Adrenal gland (tissue), 12 donors: ENCODE measurements around the gene ETFA. TPM values are rescaled to one million over a fixed set of nuclear protein-coding genes. Genes with fewer than 3 reads are reported as not detected.

Source experiments
- DNase-seq, 7 donors: peaks; one replicate each; pipeline ENCODE4 v3.0.0-alpha.2; 2019 to 2020
- H3K27ac ChIP-seq, 5 donors: fragments of 200-600 bp; sonication (generic) in 4 of 5; 1 replicate in 3 of 5; 2 replicates in 2 of 5; pipeline versions ENCODE4 v1.5.1 to v1.8.0; 2016 to 2020; ENCODE audit warnings: mild to moderate bottlenecking in 1 of 5
- H3K27me3 ChIP-seq: fragments of 200-600 bp; 2 replicates; pipeline ENCODE4 v1.8.0; 2021
- H3K36me3 ChIP-seq, 2 donors: fragments of 200-600 bp; replicated peaks in 1 of 2; 1 replicate in 1 of 2; 2 replicates in 1 of 2; pipeline versions ENCODE4 v1.5.1 to v1.8.0; 2018 to 2022
- H3K4me1 ChIP-seq, 2 donors: fragments of 200-600 bp; replicated peaks in 1 of 2; 1 replicate in 1 of 2; 2 replicates in 1 of 2; pipeline versions ENCODE4 v1.5.1 to v1.8.0; 2018 to 2021
- H3K4me3 ChIP-seq, 4 donors: fragments of 200-600 bp; sonication (generic) in 3 of 4; one replicate each; pipeline ENCODE4 v1.5.1; 2016 to 2018
- H3K9me3 ChIP-seq, 3 donors: fragments of 200-600 bp; sonication (generic) in 1 of 3; replicated peaks in 1 of 3; 1 replicate in 2 of 3; 2 replicates in 1 of 3; pipeline versions ENCODE4 v1.5.1 to v1.8.0; 2016 to 2021
- CTCF ChIP-seq, 6 experiments: fragments of 450-650 bp in 4 of 6; fragments of 200-600 bp in 2 of 6; sonication (generic) in 1 of 6; IDR thresholded peaks; 1 replicate in 5 of 6; 2 replicates in 1 of 6; pipeline versions ENCODE4 v1.5.1 to v1.8.0; 2016 to 2021; ENCODE audit warnings: antibody characterized with exemption in 6 of 6, mild to moderate bottlenecking in 2 of 6, moderate library complexity in 1 of 6
- POLR2A ChIP-seq, 2 donors: fragments of 450-650 bp; IDR thresholded peaks; one replicate each; pipeline ENCODE4 v1.6.1; 2017; ENCODE audit warnings: antibody characterized with exemption in 2 of 2, mild to moderate bottlenecking in 2 of 2, moderate library complexity in 1 of 2
- WGBS, 4 donors: extraction: QIAGEN DNeasy Blood & Tissue Kit in 2 of 4; methylation state at CpG; one replicate each; pipeline versions ENCODE4 v1.1.5 to v1.1.7; 2013 to 2017; 5-methylcytosine and 5-hydroxymethylcytosine counted together
- intact Hi-C, 2 donors: fragments of 100-400 bp; cut with DNase I; formaldehyde crosslinking; loops; one replicate each; pipeline versions ENCODE4 v1.14.1 to v1.15.0; 2022 to 2023
- polyA plus RNA-seq, 3 donors: library from polyadenylated mRNA; stranded (reverse); fragments of 200-250 nt in 2 of 3; fragments of 350-450 nt in 1 of 3; fragmentation: Illumina TruSeq in 1 of 3; extraction: RNeasy Lipid Tissue Mini Kit (QIAGEN cat#74804) in 1 of 3; gene quantifications; one replicate each; pipeline ENCODE4 v1.2.3, GENCODE V29; 2013 to 2014
- total RNA-seq, 9 donors: library from RNA; depleted of rRNA in 4 of 9; stranded (reverse); fragments of >200 nt in 4 of 9; fragments of 120-200 nt in 1 of 9; fragmentation: NEBNext Ultra II Directional in 1 of 9; extraction: Animal tissue kit (Norgen Biotek cat#: 25700) in 1 of 9; gene quantifications; one replicate each; pipeline versions ENCODE4 v1.1.0 to v1.2.4, GENCODE V29; 2013 to 2023
- donor health status: healthy with polysubstance abuse.
- donor health status: Bipolar disorder and iron deficiency.
- donor health status: DM: yes; HTN: yes; CAD: no.
- donor health status: DM: no; HTN: no; CAD: no.
- donor health status: DM: no; HTN: no; CAD: no.
- donor health status: DM: yes; HTN: yes; CAD: no.

Gene ETFA
- total and polyA plus RNA-seq, 12 donors = 50.0 to 339 (median 187) TPM

- H3K27me3 ChIP-seq = no peaks in the 10 kb centered on the region
- intact Hi-C loops = no loop called here
- WGBS, 4 donors = 57 to 65% (median 60%) methylated on average over 17 to 21 of the region's 21 CpGs
- no peaks in the 10 kb centered on the region for H3K9me3 ChIP-seq
- TF ChIP-seq POLR2A (IDR thresholded peaks at IDR 0.05) (no peak), CTCF (IDR thresholded peaks at IDR 0.05) (no peak)
- DNase-seq = no peak
- H3K4me1 ChIP-seq = peaks cover 0 to 5% of the 10 kb centered on the region in 2 donors
- peak overlapping the region in 1 of 5 donors; percentile 69 for H3K27ac ChIP-seq
- H3K36me3 ChIP-seq = no peaks in the 10 kb centered on the region
- H3K4me3 ChIP-seq = no peak overlapping the region
These were observed 132.8 kb downstream of the ETFA start for GRCh38 chr15:76178296-76179000.

GRCh38 chr15:76177491-76178040 is 133.7 kb downstream of the ETFA start:
- DNase-seq = peak; percentile 71 to 94 (median 89)

GRCh38 chr15:76176487-76177085 is 134.7 kb downstream of the ETFA start:
- H3K36me3 ChIP-seq = no peaks in the 10 kb centered on the region
- WGBS, 4 donors = 94 to 97% (median 95%) methylated on average over 11 to 15 of the region's 15 CpGs
- peaks cover 0 to 5% of the 10 kb centered on the region in 2 donors for H3K4me1 ChIP-seq
- peak overlapping the region in 2 of 5 donors; percentile 29 to 69 for H3K27ac ChIP-seq
- TF ChIP-seq CTCF (IDR thresholded peaks at IDR 0.05) (no peak), POLR2A (IDR thresholded peaks at IDR 0.05) (no peak)
- intact Hi-C loops = no loop called here
- no peak overlapping the region for H3K4me3 ChIP-seq
- no peak for DNase-seq
- no peaks in the 10 kb centered on the region for H3K9me3 ChIP-seq
- H3K27me3 ChIP-seq = no peaks in the 10 kb centered on the region

More at GRCh38 chr15:76177491-76178040, 133.7 kb downstream of the ETFA start:
- Histone ChIP-seq H3K9me3 (no peaks in the 10 kb centered on the region), H3K27ac (peak overlapping the region in 3 of 5 donors; percentile 21 to 69 (median 29)), H3K4me3 (no peak overlapping the region), H3K36me3 (no peaks in the 10 kb centered on the region), H3K27me3 (no peaks in the 10 kb centered on the region), H3K4me1 (peaks cover 0 to 5% of the 10 kb centered on the region in 2 donors)
- TF ChIP-seq POLR2A (IDR thresholded peaks at IDR 0.05) = peak in 1 of 2 donors; percentile 75
- TF ChIP-seq CTCF (IDR thresholded peaks at IDR 0.05) = no peak
- intact Hi-C loops = no loop called here
- 39 to 55% (median 47%) methylated on average over 10 to 15 of the region's 15 CpGs for WGBS, 4 donors

DNA sequence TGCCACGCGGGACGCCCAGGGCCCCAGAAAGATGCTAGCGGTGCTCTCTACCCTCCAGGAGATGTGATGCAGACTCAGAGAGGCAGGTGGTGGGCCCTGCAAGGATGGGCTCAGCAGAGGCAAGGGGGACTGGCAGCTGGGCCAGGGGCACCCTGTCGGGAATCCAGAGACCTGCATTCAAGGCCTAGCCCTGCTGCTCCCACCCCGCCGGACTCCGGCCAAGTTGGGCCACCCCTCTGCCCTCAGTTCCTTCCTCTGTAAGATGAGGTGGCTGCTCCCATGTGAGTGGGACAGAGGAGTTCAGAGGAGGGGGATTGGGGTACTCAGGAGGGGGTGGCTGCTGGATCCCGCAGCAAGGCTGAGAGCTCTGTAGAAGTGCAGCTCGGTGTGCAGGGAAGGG is 135.2 kb downstream of the ETFA start:
- intact Hi-C loops = no loop called here
- Histone ChIP-seq H3K27me3 (no peaks in the 10 kb centered on the region), H3K9me3 (no peaks in the 10 kb centered on the region), H3K4me1 (peaks cover 0 to 5% of the 10 kb centered on the region in 2 donors), H3K36me3 (no peaks in the 10 kb centered on the region), H3K27ac (no peak overlapping the region), H3K4me3 (no peak overlapping the region)
- no peak for DNase-seq
- 94 to 100% (median 97%) methylated on average over 3 to 10 of the region's 10 CpGs for WGBS, 4 donors
- TF ChIP-seq CTCF (IDR thresholded peaks at IDR 0.05) (no peak), POLR2A (IDR thresholded peaks at IDR 0.05) (no peak)
